HG02938 (cell line): ENCODE measurements around the gene CGB3.

ENCODE experiments used
- ATAC-seq: cut with Tn5 transposase; IDR thresholded peaks from one replicate; pipeline ENCODE4 v1.9.1; 2021; ENCODE audit warnings: mild to moderate bottlenecking, moderate library complexity; ENCODE audit not compliant: unreplicated experiment

CGB3 gene

GRCh38 chr19:49016067-49016839 lies 7.9 kb downstream of the CGB3 start:
- ATAC-seq: no peak

GRCh38 chr19:49014870-49015255 lies 9.3 kb downstream of the CGB3 start:
- ATAC-seq: no peak

DNA sequence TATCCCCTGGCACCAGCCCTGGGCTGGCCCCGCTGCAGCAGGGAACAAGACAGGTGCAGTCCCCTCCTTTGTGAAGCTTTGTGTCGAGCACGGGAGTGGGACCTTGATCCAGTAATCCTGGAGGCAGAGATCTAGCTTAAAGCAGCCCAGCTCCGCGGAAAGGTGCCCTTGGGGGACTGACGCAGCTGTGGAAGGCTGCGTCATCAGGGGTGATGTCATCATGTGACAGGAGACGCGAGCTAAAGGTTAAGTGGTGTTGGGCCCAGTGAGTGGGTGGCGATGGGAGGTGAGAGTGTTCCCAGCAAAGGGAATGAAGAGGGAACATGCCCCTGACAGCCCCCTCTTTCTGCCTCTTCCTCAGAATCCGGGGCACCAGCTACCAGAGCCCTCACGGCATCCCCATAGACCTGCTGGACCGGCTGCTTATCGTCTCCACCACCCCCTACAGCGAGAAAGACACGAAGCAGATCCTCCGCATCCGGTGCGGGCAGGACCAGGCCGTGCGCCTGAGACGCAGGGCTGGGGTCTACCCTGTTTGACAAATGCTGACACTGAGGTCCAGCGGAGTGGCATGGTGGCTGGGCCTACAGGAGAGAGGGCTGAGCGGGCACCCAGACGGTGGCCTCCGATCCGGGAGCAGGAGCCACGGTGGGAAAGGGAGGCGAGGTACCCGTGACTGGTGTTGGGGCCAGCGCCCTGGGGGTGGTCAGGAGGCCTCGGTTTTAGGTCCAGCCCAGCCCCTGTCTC lies 9.8 kb downstream of the CGB3 start:
- no peak for ATAC-seq

- no peak for ATAC-seq
These were observed 12.9 kb downstream of the CGB3 start for GRCh38 chr19:49011194-49011593.

GRCh38 chr19:49010453-49010852 lies 13.7 kb downstream of the CGB3 start:
- no peak for ATAC-seq

DNA sequence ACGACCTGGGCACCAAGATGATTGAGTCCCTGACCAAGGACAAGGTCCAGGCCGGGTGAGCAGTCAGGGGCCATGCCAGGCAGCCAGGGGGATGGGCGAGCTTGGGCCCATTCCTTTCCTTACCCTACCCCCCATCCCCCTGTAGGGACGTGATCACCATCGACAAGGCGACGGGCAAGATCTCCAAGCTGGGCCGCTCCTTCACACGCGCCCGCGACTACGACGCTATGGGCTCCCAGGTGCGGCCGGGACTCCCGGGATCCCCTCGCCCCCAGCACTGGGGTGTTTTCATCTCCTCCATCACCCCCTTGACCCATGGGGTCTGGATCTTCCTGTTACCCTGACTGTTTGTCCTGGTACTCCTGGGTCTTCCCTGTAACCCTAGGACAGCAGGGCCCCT lies 14.3 kb downstream of the CGB3 start:
- no peak for ATAC-seq

DNA sequence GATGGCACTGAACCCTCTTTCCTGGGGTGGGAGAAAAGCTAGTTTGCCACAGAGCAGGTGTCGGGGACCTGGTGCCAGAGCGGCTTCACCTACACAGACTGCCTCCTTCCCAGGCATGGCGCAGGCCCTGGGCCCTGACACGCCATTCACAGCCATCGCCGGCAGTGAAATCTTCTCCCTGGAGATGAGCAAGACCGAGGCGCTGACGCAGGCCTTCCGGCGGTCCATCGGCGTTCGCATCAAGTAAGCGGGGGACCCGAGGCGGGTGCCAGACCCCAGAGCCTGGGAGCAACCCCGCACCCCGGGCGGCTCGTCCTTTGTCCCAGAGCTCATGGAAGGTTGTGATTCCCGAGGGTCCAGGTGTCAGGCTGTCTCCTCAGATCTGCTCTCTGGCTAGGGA lies 17.2 kb downstream of the CGB3 start:
- no peak for ATAC-seq

DNA sequence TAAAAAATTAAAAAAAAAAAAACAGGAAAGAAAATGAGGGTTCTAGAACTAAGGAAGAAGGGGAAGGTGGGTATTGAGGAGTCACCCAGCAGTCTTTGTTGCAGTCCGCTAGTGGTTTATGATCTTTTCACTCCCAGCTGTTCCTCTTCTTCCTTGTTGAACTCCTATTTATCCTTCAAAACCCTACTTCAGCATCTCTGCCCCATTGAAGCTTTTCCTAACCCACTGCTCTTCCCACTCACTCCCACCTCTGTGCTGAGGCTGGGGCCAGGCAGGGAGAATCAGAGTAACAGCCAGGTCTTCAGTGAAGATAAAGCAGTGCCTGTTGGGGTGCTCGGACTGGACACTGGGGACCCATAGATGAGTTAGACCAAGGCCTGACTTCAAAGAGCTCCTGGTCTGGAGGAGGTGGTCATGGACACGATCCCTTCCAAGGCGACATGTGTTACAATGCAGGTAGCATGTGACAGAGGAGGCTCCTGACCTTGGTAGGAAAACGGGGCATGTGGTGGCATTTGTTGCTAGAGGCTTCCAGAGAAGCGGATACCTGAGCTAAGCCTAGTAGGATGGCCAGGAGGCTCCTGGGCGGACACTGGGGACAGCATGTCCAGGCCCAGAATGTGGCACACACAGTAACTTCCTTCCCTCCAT lies 19.0 kb downstream of the CGB3 start:
- ATAC-seq: no peak

- ATAC-seq: no peak
These were observed 20.0 kb downstream of the CGB3 start for GRCh38 chr19:49004133-49004532.

GRCh38 chr19:48999481-49000325 lies 24.4 kb downstream of the CGB3 start:
- no peak for ATAC-seq

- no peak for ATAC-seq
These were observed 26.2 kb downstream of the CGB3 start for GRCh38 chr19:48997972-48998371.

- ATAC-seq: no peak
These were observed 30.1 kb downstream of the CGB3 start for GRCh38 chr19:48994035-48994386.

- ATAC-seq: peak; percentile 87
These were observed 30.7 kb downstream of the CGB3 start, which contains the start of the genes GYS1 and RUVBL2 for GRCh38 chr19:48993175-48994034. Gene GYS1, minus strand, starts transcription at chr19:48993309. Its CDS starts 197 bp downstream, at chr19:48993112. Gene RUVBL2, plus strand, starts transcription at chr19:48993887. Its CDS starts 25 bp downstream, at chr19:48993912.

DNA sequence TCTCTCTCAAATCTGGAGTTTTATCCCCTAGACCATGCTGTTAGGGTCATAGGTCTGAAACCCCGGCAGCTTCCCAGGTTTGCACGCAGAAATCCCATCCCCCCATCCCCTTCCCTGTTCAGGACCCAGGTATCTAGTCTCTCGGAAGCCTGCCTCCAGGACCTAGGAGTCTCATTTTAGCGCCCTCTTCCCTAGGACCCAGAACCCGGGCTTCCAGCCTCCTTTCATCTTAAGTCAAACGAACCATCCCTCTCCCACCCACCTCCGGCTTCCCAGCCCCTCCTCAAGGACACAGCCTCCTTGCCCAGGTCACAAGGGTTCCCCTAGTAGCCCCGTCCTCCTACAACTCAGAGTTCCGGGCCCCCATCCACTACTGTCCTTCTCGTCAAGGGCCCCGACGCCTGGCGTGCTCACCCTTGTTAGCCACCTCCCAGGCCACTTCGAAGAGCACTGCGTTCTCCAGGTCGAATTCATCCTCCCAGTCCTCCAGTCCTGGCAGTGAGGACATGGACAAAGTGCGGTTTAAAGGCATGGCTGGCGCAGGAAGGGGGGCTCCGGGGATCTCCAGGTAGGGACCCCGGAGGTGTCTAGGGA lies 31.5 kb downstream of the CGB3 start:
- ATAC-seq: peak; percentile 6

- no peak for ATAC-seq
These were observed 32.1 kb downstream of the CGB3 start for GRCh38 chr19:48991873-48992580.

- ATAC-seq: no peak
These were observed 33.0 kb downstream of the CGB3 start for GRCh38 chr19:48991011-48991609.

GRCh38 chr19:48990400-48990799 lies 33.7 kb downstream of the CGB3 start:
- ATAC-seq: no peak

GRCh38 chr19:48989701-48990291 lies 34.3 kb downstream of the CGB3 start:
- no peak for ATAC-seq
